Thyroid gland (tissue), 4 donors: ENCODE measurements around the gene DOCK10.

Experiments used
- POLR2A ChIP-seq, 2 donors: fragments of 450-650 bp; IDR thresholded peaks; one replicate each; pipeline ENCODE4 v1.6.1; 2017; ENCODE audit warnings: antibody characterized with exemption in 2 of 2, mild to moderate bottlenecking in 2 of 2, moderate library complexity in 1 of 2
- TF ChIP-seq, protein P1 (sequence below), 6 experiments: fragments of 200-600 bp in 3 of 6; fragments of 450-650 bp in 3 of 6; sonication (generic) in 3 of 6; IDR thresholded peaks; one replicate each; pipeline ENCODE4 v1.5.1; 2016 to 2019; ENCODE audit warnings: antibody characterized with exemption in 6 of 6, mild to moderate bottlenecking in 2 of 6, inconsistent platforms in 1 of 6, moderate library complexity in 1 of 6

DNA sequence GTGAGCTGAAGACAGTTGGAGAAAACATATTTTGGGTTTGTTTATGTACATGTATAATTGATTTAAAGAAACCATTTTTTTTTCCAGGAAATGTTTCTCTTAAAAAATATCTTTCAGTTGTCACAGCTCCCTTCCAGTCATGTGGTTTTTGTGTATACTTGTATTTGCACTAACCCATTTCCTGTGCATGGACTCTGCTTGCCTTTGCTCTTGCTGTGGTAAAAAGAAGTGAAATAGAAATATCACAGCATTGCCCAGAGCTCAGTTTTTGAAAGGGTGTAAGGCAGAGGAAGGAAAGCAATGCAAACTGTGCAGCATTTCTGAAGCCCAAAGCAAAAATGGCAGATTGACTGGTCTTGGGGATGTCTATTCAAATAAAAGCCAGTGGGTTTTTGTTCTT, 10.4 kb upstream of the DOCK10 start:
- TF ChIP-seq POLR2A (IDR thresholded peaks at IDR 0.05), result no peak
- TF ChIP-seq, protein P1, sequence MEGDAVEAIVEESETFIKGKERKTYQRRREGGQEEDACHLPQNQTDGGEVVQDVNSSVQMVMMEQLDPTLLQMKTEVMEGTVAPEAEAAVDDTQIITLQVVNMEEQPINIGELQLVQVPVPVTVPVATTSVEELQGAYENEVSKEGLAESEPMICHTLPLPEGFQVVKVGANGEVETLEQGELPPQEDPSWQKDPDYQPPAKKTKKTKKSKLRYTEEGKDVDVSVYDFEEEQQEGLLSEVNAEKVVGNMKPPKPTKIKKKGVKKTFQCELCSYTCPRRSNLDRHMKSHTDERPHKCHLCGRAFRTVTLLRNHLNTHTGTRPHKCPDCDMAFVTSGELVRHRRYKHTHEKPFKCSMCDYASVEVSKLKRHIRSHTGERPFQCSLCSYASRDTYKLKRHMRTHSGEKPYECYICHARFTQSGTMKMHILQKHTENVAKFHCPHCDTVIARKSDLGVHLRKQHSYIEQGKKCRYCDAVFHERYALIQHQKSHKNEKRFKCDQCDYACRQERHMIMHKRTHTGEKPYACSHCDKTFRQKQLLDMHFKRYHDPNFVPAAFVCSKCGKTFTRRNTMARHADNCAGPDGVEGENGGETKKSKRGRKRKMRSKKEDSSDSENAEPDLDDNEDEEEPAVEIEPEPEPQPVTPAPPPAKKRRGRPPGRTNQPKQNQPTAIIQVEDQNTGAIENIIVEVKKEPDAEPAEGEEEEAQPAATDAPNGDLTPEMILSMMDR (IDR thresholded peaks at IDR 0.05), result no peak
